Choroid plexus epithelial cell (primary cell): ENCODE results near the gene TNFRSF1B.

ENCODE experiments used
- DNase-seq: peaks from one replicate; pipeline ENCODE4 v3.0.0-alpha.2; 2010; ENCODE audit warnings: low read depth
- H3K4me3 ChIP-seq: 2 replicates; pipeline ENCODE4 v1.5.1; 2011; ENCODE audit warnings: low read depth, mild to moderate bottlenecking, control low read depth, low read length, moderate library complexity
- TF ChIP-seq, protein P1 (sequence below): conservative IDR thresholded peaks from 2 replicates; pipeline ENCODE4 v1.5.1; 2011; ENCODE audit warnings: low read depth, mild to moderate bottlenecking, control low read depth, inconsistent platforms, low read length, moderate library complexity

The TNFRSF1B gene

GRCh38 chr1:12230549-12231275 lies 63.9 kb downstream of the TNFRSF1B start:
- TF ChIP-seq, protein P1, sequence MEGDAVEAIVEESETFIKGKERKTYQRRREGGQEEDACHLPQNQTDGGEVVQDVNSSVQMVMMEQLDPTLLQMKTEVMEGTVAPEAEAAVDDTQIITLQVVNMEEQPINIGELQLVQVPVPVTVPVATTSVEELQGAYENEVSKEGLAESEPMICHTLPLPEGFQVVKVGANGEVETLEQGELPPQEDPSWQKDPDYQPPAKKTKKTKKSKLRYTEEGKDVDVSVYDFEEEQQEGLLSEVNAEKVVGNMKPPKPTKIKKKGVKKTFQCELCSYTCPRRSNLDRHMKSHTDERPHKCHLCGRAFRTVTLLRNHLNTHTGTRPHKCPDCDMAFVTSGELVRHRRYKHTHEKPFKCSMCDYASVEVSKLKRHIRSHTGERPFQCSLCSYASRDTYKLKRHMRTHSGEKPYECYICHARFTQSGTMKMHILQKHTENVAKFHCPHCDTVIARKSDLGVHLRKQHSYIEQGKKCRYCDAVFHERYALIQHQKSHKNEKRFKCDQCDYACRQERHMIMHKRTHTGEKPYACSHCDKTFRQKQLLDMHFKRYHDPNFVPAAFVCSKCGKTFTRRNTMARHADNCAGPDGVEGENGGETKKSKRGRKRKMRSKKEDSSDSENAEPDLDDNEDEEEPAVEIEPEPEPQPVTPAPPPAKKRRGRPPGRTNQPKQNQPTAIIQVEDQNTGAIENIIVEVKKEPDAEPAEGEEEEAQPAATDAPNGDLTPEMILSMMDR: no peak
- H3K4me3 ChIP-seq: peak overlapping the region; percentile 84
- DNase-seq: no peak

GRCh38 chr1:12231276-12231595 lies 64.4 kb downstream of the TNFRSF1B start:
- peak; percentile 34 for DNase-seq
- TF ChIP-seq, protein P1: no peak
- H3K4me3 ChIP-seq: peak overlapping the region; percentile 84

GRCh38 chr1:12232221-12232620 lies 65.4 kb downstream of the TNFRSF1B start:
- H3K4me3 ChIP-seq: no peak overlapping the region
- DNase-seq: no peak
- TF ChIP-seq, protein P1: no peak

GRCh38 chr1:12244078-12244477 lies 77.3 kb downstream of the TNFRSF1B start:
- H3K4me3 ChIP-seq: no peak overlapping the region
- peak; percentile 50 for DNase-seq
- TF ChIP-seq, protein P1: peak; percentile 71

- DNase-seq: no peak
- TF ChIP-seq, protein P1: no peak
Observed at GRCh38 chr1:12244585-12244984, 77.8 kb downstream of the TNFRSF1B start.

GRCh38 chr1:12245116-12245515 lies 78.3 kb downstream of the TNFRSF1B start:
- DNase-seq: peak; percentile 11
- TF ChIP-seq, protein P1: no peak
- H3K4me3 ChIP-seq: no peak overlapping the region

More at GRCh38 chr1:12244585-12244984, 77.8 kb downstream of the TNFRSF1B start:
- H3K4me3 ChIP-seq: no peak overlapping the region

DNA sequence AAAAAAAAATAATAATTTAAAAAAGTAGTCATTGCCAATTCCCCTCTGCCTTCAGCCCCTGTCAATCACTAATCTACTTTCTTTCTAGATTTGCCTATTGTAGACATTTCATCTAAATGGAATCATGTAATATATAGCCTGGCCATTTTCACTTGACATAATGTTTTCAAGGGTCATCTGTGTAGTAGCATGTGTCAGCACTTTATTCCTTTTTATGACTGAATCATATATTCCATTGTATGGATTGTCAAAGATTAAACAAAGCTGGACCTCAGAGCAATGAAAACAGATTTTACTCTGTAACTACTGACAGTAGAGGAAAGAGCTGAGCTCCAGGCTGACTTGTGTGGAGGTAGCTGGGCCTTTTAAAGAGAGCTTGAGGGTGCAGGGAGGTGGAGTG lies 78.9 kb downstream of the TNFRSF1B start:
- TF ChIP-seq, protein P1: no peak
- DNase-seq: no peak
- H3K4me3 ChIP-seq: no peak overlapping the region
